Karpas-422 (cell line): ENCODE measurements around the gene EP400. TPM values are rescaled to one million over a fixed set of nuclear protein-coding genes. Genes with fewer than 3 reads are reported as not detected.

Source experiments
- DNase-seq: peaks from one replicate; pipeline ENCODE4 v3.0.0-alpha.2; 2015
- H2AFZ ChIP-seq: fragments of 200-600 bp; sonication (generic); 2 replicates; pipeline ENCODE4 v1.6.1; 2014; ENCODE audit warnings: antibody characterized with exemption, low read length, mixed read lengths
- H3K27ac ChIP-seq: fragments of 200-600 bp; sonication (generic); 2 replicates; pipeline ENCODE4 v1.5.1; 2014; ENCODE audit warnings: mild to moderate bottlenecking, low read length, moderate library complexity
- H3K27me3 ChIP-seq: fragments of 200-600 bp; sonication (generic); 2 replicates; pipeline ENCODE4 v1.6.1; 2014; ENCODE audit warnings: low read length, mixed read lengths
- H3K36me3 ChIP-seq: fragments of 200-600 bp; sonication (generic); 2 replicates; pipeline ENCODE4 v1.6.1; 2014; ENCODE audit warnings: low read length, mixed read lengths; ENCODE audit not compliant: insufficient read depth
- H3K4me1 ChIP-seq: fragments of 200-600 bp; sonication (generic); 2 replicates; pipeline ENCODE4 v1.6.1; 2014; ENCODE audit warnings: mild to moderate bottlenecking, low read length, mixed read lengths
- H3K4me2 ChIP-seq: fragments of 200-600 bp; sonication (generic); 2 replicates; pipeline ENCODE4 v1.6.1; 2014; ENCODE audit warnings: low read length, low read depth, mild to moderate bottlenecking; ENCODE audit not compliant: poor library complexity, severe bottlenecking
- H3K4me3 ChIP-seq: fragments of 200-600 bp; sonication (generic); 2 replicates; pipeline ENCODE4 v1.5.1; 2014; ENCODE audit warnings: mild to moderate bottlenecking, antibody characterized with exemption, low read length, mixed read lengths
- H3K79me2 ChIP-seq: fragments of 200-600 bp; sonication (generic); 2 replicates; pipeline ENCODE4 v1.6.1; 2014; ENCODE audit warnings: mild to moderate bottlenecking, low read length, mixed read lengths
- H3K9ac ChIP-seq: fragments of 200-600 bp; sonication (generic); 2 replicates; pipeline ENCODE4 v1.6.0; 2014; ENCODE audit warnings: low read length
- H3K9me2 ChIP-seq: fragments of 200-600 bp; sonication (generic), shearing (Covaris generic); replicated peaks from 2 replicates; pipeline ENCODE4 v1.6.0; 2014; ENCODE audit warnings: mild to moderate bottlenecking, low read length, moderate library complexity; ENCODE audit not compliant: insufficient read depth
- H3K9me3 ChIP-seq: fragments of 300-700, 200-600 bp; sonication (generic); 2 replicates; pipeline ENCODE4 v1.6.1; 2014; ENCODE audit warnings: low read length, mixed read lengths
- H4K20me1 ChIP-seq: fragments of 200-600 bp; sonication (generic); 2 replicates; pipeline ENCODE4 v1.6.1; 2014; ENCODE audit warnings: mild to moderate bottlenecking, antibody characterized with exemption, low read length, low read depth; ENCODE audit not compliant: insufficient read depth
- total RNA-seq: library from RNA; depleted of rRNA; stranded (reverse); fragments of >200 nt; shearing (Covaris generic); gene quantifications from 2 replicates; pipeline ENCODE4 v1.2.3, GENCODE V29; 2014; ENCODE audit warnings: low replicate concordance

The EP400 gene
- total RNA-seq, 1 experiment from 2014 or later, result 13.7 TPM

- H3K4me3 ChIP-seq, result no peak overlapping the region
- H3K27me3 ChIP-seq, result no peaks in the 10 kb centered on the region
- no peaks in the 10 kb centered on the region for H3K4me1 ChIP-seq
- no peaks in the 10 kb centered on the region for H3K9me2 ChIP-seq
- DNase-seq, result no peak
- no peak overlapping the region for H3K27ac ChIP-seq
- peaks cover 20% of the 10 kb centered on the region; the same call in 1 of the 2 replicates for H4K20me1 ChIP-seq
- H2AFZ ChIP-seq, result no peak overlapping the region
- H3K9ac ChIP-seq, result no peak overlapping the region
- no peaks in the 10 kb centered on the region for H3K9me3 ChIP-seq
- no peaks in the 10 kb centered on the region for H3K79me2 ChIP-seq
- H3K4me2 ChIP-seq, result no peak overlapping the region
- no peaks in the 10 kb centered on the region for H3K36me3 ChIP-seq
Observed at GRCh38 chr12:131905630-131906091, 44.1 kb upstream of the EP400 start.

GRCh38 chr12:131907379-131908091, 42.2 kb upstream of the EP400 start:
- Histone ChIP-seq H3K36me3 (no peaks in the 10 kb centered on the region), H3K27ac (no peak overlapping the region)

GRCh38 chr12:131908092-131909080, 41.4 kb upstream of the EP400 start:
- Histone ChIP-seq H4K20me1 (peaks cover 16% of the 10 kb centered on the region; the same call in 1 of the 2 replicates), H3K27ac (no peak overlapping the region), H3K4me3 (no peak overlapping the region), H3K4me1 (no peaks in the 10 kb centered on the region), H3K36me3 (no peaks in the 10 kb centered on the region), H3K9me2 (no peaks in the 10 kb centered on the region), H3K79me2 (no peaks in the 10 kb centered on the region), H3K9ac (no peak overlapping the region), H2AFZ (no peak overlapping the region), H3K9me3 (no peaks in the 10 kb centered on the region), H3K27me3 (no peaks in the 10 kb centered on the region), H3K4me2 (no peak overlapping the region)
- no peak for DNase-seq

More at GRCh38 chr12:131907379-131908091, 42.2 kb upstream of the EP400 start:
- H3K9ac ChIP-seq, result no peak overlapping the region
- H3K4me3 ChIP-seq, result no peak overlapping the region
- no peak overlapping the region for H2AFZ ChIP-seq
- no peak overlapping the region for H3K4me2 ChIP-seq
- H3K9me3 ChIP-seq, result no peaks in the 10 kb centered on the region
- no peaks in the 10 kb centered on the region for H3K27me3 ChIP-seq
- H4K20me1 ChIP-seq, result peaks cover 14% of the 10 kb centered on the region; the same call in 1 of the 2 replicates
- no peaks in the 10 kb centered on the region for H3K79me2 ChIP-seq
- H3K4me1 ChIP-seq, result no peaks in the 10 kb centered on the region
- no peaks in the 10 kb centered on the region for H3K9me2 ChIP-seq
- DNase-seq, result no peak

- Histone ChIP-seq H3K27me3 (no peaks in the 10 kb centered on the region), H3K36me3 (no peaks in the 10 kb centered on the region), H3K4me3 (no peak overlapping the region), H3K9ac (no peak overlapping the region), H2AFZ (no peak overlapping the region), H3K79me2 (no peaks in the 10 kb centered on the region), H3K27ac (no peak overlapping the region), H3K4me2 (no peak overlapping the region), H3K4me1 (no peaks in the 10 kb centered on the region), H3K9me3 (no peaks in the 10 kb centered on the region), H4K20me1 (peaks cover 8% of the 10 kb centered on the region; the same call in 1 of the 2 replicates), H3K9me2 (no peaks in the 10 kb centered on the region)
- DNase-seq, result no peak
Observed at GRCh38 chr12:131909081-131909751, 40.5 kb upstream of the EP400 start.

- H3K79me2 ChIP-seq, result no peaks in the 10 kb centered on the region
- peaks cover 3% of the 10 kb centered on the region; the same call in 1 of the 2 replicates for H4K20me1 ChIP-seq
- no peaks in the 10 kb centered on the region for H3K36me3 ChIP-seq
- H3K9me3 ChIP-seq, result no peaks in the 10 kb centered on the region
- no peak overlapping the region for H3K4me2 ChIP-seq
- H3K9me2 ChIP-seq, result no peaks in the 10 kb centered on the region
- H3K27ac ChIP-seq, result no peak overlapping the region
- H2AFZ ChIP-seq, result no peak overlapping the region
- H3K4me3 ChIP-seq, result no peak overlapping the region
- no peak overlapping the region for H3K9ac ChIP-seq
- H3K4me1 ChIP-seq, result no peaks in the 10 kb centered on the region
- no peaks in the 10 kb centered on the region for H3K27me3 ChIP-seq
- no peak for DNase-seq
Observed at GRCh38 chr12:131909752-131910219, 40.0 kb upstream of the EP400 start.

- Histone ChIP-seq H3K79me2 (no peaks in the 10 kb centered on the region), H2AFZ (no peak overlapping the region), H3K4me2 (no peak overlapping the region), H3K36me3 (no peaks in the 10 kb centered on the region), H3K27ac (no peak overlapping the region), H3K4me3 (no peak overlapping the region), H3K9me2 (no peaks in the 10 kb centered on the region), H4K20me1 (peaks cover 3% of the 10 kb centered on the region; the same call in 1 of the 2 replicates), H3K4me1 (no peaks in the 10 kb centered on the region), H3K27me3 (no peaks in the 10 kb centered on the region), H3K9ac (no peak overlapping the region), H3K9me3 (no peaks in the 10 kb centered on the region)
- DNase-seq, result no peak
Observed at GRCh38 chr12:131910302-131911027, 39.3 kb upstream of the EP400 start.

- no peaks in the 10 kb centered on the region for H3K79me2 ChIP-seq
- no peaks in the 10 kb centered on the region for H3K9me2 ChIP-seq
- H3K4me1 ChIP-seq, result no peaks in the 10 kb centered on the region
- no peak for DNase-seq
- no peak overlapping the region for H3K27ac ChIP-seq
- H3K27me3 ChIP-seq, result no peaks in the 10 kb centered on the region
- H3K9ac ChIP-seq, result no peak overlapping the region
- H4K20me1 ChIP-seq, result peaks cover 3% of the 10 kb centered on the region; the same call in 1 of the 2 replicates
- no peak overlapping the region for H2AFZ ChIP-seq
- H3K36me3 ChIP-seq, result no peaks in the 10 kb centered on the region
- no peak overlapping the region for H3K4me2 ChIP-seq
- H3K9me3 ChIP-seq, result no peaks in the 10 kb centered on the region
- no peak overlapping the region for H3K4me3 ChIP-seq
Observed at GRCh38 chr12:131911028-131911650, 38.6 kb upstream of the EP400 start.
